B cell (primary cell): ENCODE results near the gene ST8SIA2.

Source experiments
- EZH2 ChIP-seq: IDR thresholded peaks from 2 replicates; pipeline ENCODE4 v1.6.1; 2012; ENCODE audit warnings: borderline replicate concordance, low read depth, mild to moderate bottlenecking, moderate library complexity, low read length; ENCODE audit not compliant: insufficient read depth, poor library complexity, severe bottlenecking
- TF ChIP-seq, protein P1 (sequence below): fragments of 200-600 bp; IDR thresholded peaks from one replicate; pipeline ENCODE4 v1.8.0; 2022; ENCODE audit warnings: antibody characterized with exemption, mild to moderate bottlenecking

DNA sequence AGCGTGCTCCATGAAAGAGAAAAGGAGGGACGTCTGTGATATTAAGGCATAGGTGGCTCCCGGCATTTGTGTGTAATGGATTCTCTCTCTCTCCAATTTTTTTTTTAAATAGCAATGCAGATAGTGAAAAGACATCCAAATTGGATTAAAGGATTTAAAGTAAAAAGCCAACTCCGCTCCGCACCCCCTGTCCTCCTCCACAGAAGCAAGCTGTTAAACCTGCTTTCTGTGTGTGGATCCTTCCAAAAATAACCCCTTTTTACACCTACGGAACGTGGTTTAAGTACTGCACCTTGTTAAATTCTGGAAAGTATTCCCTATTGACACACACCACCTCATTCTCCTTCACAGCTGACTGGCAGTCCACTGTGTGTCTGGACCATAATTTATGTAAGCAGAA lies 61.6 kb downstream of the ST8SIA2 start:
- TF ChIP-seq, protein P1, sequence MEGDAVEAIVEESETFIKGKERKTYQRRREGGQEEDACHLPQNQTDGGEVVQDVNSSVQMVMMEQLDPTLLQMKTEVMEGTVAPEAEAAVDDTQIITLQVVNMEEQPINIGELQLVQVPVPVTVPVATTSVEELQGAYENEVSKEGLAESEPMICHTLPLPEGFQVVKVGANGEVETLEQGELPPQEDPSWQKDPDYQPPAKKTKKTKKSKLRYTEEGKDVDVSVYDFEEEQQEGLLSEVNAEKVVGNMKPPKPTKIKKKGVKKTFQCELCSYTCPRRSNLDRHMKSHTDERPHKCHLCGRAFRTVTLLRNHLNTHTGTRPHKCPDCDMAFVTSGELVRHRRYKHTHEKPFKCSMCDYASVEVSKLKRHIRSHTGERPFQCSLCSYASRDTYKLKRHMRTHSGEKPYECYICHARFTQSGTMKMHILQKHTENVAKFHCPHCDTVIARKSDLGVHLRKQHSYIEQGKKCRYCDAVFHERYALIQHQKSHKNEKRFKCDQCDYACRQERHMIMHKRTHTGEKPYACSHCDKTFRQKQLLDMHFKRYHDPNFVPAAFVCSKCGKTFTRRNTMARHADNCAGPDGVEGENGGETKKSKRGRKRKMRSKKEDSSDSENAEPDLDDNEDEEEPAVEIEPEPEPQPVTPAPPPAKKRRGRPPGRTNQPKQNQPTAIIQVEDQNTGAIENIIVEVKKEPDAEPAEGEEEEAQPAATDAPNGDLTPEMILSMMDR: no peak
- no peak for TF ChIP-seq EZH2
